Uterus (tissue), 4 donors: ENCODE measurements around the gene DDX39A. TPM values are rescaled to one million over a fixed set of nuclear protein-coding genes. Genes with fewer than 3 reads are reported as not detected.
"Not testable (repeated sequence)": the region's sequence is repeated elsewhere in the genome, so short reads cannot be mapped to it uniquely, and the experiment has no call there.

ENCODE experiments used
- DNase-seq, 2 donors: peaks; one replicate each; pipeline ENCODE4 v3.0.0-alpha.2; 2019 to 2020
- H3K27ac ChIP-seq, 2 donors: fragments of 200-600 bp; sonication (generic); 1 replicate in 1 of 2; 2 replicates in 1 of 2; pipeline ENCODE4 v1.5.1; 2016 to 2018
- H3K27me3 ChIP-seq, 2 donors: fragments of 200-600 bp; sonication (generic); one replicate each; pipeline ENCODE4 v1.5.1; 2018 to 2019; ENCODE audit warnings: control low read depth in 1 of 2
- H3K36me3 ChIP-seq, 2 donors: fragments of 200-600 bp; sonication (generic); one replicate each; pipeline ENCODE4 v1.5.1; 2019; ENCODE audit warnings: control low read depth in 1 of 2
- H3K4me1 ChIP-seq, 2 donors: fragments of 200-600 bp; sonication (generic); one replicate each; pipeline ENCODE4 v1.5.1; 2018 to 2019; ENCODE audit warnings: control low read depth in 1 of 2
- H3K4me3 ChIP-seq, 2 donors: fragments of 200-600 bp; sonication (generic); 1 replicate in 1 of 2; 2 replicates in 1 of 2; pipeline ENCODE4 v1.5.1; 2018 to 2019; ENCODE audit warnings: mild to moderate bottlenecking in 1 of 2
- H3K9me3 ChIP-seq, 2 donors: fragments of 200-600 bp; sonication (generic); one replicate each; pipeline ENCODE4 v1.5.1; 2019; ENCODE audit warnings: control low read depth in 1 of 2
- POLR2A ChIP-seq, 2 donors: fragments of 450-650 bp; IDR thresholded peaks; one replicate each; pipeline ENCODE4 v1.6.1; 2016; ENCODE audit warnings: antibody characterized with exemption in 2 of 2, mild to moderate bottlenecking in 1 of 2, moderate library complexity in 1 of 2
- intact Hi-C: fragments of 100-400 bp; cut with DNase I; formaldehyde crosslinking; loops from one replicate; pipeline ENCODE4 v1.15.1; 2023; ENCODE audit warnings: low total_unique reads
- total RNA-seq, 4 donors: library from RNA; depleted of rRNA in 3 of 4; stranded (reverse); fragments of >200 nt in 3 of 4; gene quantifications; one replicate each; pipeline versions ENCODE4 v1.1.0 to v1.2.4, GENCODE V29; 2014 to 2023
- TF ChIP-seq, protein P1 (sequence below), 4 experiments: fragments of 200-600 bp in 2 of 4; fragments of 450-650 bp in 2 of 4; sonication (generic) in 2 of 4; IDR thresholded peaks; one replicate each; pipeline ENCODE4 v1.5.1; 2016 to 2019; ENCODE audit warnings: antibody characterized with exemption in 4 of 4, mild to moderate bottlenecking in 2 of 4, moderate library complexity in 1 of 4
- donor health status: DM: yes; HTN: yes; CAD: no.

The DDX39A gene
- 10 to 100 TPM; 41.3 to 91.2 (median 52.8) TPM for total RNA-seq

DNA sequence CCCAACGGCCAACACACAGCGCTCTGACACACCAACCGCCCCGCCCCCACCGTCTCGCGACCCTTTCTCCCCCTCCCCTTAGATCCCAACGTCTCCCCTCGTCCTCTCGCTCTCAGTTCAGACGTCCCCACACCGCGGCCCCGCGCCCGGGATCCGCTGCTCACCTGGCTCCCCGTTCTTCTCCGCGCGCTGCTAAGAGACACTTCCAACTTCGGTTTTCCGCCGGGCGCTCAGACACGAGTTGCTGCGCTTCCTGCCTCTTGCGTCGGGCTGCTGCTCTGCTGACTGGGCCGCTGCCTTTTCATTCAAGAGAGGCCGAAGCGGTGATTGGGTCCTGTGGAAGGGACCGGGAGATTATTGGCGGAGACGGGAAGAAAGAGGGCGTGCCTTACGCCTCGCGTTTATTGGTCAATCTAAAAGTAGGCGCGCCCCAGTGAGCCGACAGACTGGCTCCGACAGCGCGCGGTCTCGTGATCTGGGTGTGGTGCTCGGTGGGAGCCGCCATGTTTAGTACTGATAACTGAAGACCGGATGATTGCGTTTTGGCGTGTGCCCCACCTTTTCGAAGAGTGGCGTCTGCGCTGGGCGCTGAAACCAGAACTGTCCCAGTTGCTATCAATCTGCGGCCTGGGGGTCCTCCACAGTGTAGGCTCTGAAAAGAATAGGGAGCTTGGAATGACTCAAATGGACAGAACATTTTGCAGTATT lies at the start of gene DDX39A:
Gene DDX39A, minus strand, starts transcription at position 236 of the 708 bp plus-strand sequence. CDS start 6,121 bp downstream, outside the sequence.
- TF ChIP-seq, protein P1, sequence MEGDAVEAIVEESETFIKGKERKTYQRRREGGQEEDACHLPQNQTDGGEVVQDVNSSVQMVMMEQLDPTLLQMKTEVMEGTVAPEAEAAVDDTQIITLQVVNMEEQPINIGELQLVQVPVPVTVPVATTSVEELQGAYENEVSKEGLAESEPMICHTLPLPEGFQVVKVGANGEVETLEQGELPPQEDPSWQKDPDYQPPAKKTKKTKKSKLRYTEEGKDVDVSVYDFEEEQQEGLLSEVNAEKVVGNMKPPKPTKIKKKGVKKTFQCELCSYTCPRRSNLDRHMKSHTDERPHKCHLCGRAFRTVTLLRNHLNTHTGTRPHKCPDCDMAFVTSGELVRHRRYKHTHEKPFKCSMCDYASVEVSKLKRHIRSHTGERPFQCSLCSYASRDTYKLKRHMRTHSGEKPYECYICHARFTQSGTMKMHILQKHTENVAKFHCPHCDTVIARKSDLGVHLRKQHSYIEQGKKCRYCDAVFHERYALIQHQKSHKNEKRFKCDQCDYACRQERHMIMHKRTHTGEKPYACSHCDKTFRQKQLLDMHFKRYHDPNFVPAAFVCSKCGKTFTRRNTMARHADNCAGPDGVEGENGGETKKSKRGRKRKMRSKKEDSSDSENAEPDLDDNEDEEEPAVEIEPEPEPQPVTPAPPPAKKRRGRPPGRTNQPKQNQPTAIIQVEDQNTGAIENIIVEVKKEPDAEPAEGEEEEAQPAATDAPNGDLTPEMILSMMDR (IDR thresholded peaks at IDR 0.05) = peak in 2 of 4 experiments; percentile 14 to 32
- TF ChIP-seq POLR2A (IDR thresholded peaks at IDR 0.05) = peak; percentile 21 to 74
- peak; percentile 97 to 99 for DNase-seq
- H3K27ac ChIP-seq = peak within 1 kb of the TSS; percentile 93 to 97
- no peaks in the 10 kb centered on the region for H3K27me3 ChIP-seq
- H3K36me3 ChIP-seq = no peaks in the 10 kb centered on the region
- intact Hi-C loops = no loop called here
- no peaks in the 10 kb centered on the region for H3K9me3 ChIP-seq
- H3K4me3 ChIP-seq = peak within 1 kb of the TSS; percentile 89 to 99
- H3K4me1 ChIP-seq = peaks cover 3 to 12% of the 10 kb centered on the region in 2 donors

DNA sequence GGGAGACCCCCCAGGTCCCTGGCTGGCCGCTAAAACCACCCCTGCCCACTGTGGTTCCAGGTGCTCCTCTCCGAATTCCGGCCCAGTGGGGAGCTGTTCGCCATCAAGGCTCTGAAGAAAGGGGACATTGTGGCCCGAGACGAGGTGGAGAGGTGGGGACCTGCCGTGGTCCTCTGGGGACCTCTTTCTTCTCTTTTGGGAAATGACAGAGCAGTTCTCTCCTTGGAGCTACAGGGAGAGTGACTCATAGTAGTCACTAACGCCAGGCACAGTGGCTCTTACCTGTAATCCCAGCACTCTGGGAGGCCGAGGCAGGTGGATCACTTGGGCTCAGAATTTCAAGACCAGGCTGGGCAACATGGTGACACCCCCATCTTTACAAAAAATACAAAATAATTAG lies 48.7 kb upstream of the DDX39A start:
- TF ChIP-seq, protein P1 (IDR thresholded peaks at IDR 0.05) = no peak
- TF ChIP-seq POLR2A (IDR thresholded peaks at IDR 0.05) = no peak
- no peak for DNase-seq
- Histone ChIP-seq H3K4me3 (no peak overlapping the region), H3K27me3 (peaks cover 0 to 3% of the 10 kb centered on the region in 2 donors), H3K9me3 (no peaks in the 10 kb centered on the region), H3K27ac (no peak overlapping the region), H3K4me1 (peaks cover 0 to 8% of the 10 kb centered on the region in 2 donors), H3K36me3 (no peaks in the 10 kb centered on the region)
- intact Hi-C loops = no loop called here

DNA sequence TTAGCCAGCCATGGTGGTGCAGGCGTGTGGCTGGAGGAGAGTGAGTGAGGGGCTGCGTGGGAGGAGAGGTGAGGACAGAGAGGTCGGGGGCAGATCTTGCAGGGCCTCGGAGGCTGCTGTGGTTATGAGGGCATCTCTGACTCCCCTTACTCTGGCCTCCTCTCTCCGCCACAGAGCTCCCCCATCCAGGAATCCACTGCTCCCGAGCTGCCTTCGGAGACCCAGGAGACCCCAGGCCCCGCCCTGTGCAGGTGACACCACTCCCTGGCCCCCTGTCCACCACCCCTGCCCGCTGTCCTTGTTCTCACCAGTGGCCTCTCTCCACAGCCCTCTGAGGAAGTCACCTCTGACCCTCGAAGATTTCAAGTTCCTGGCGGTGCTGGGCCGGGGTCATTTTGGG lies 48.2 kb upstream of the DDX39A start:
- Histone ChIP-seq H3K36me3 (no peaks in the 10 kb centered on the region), H3K4me1 (peaks cover 0 to 5% of the 10 kb centered on the region in 2 donors), H3K4me3 (no peak overlapping the region), H3K27ac (no peak overlapping the region), H3K27me3 (peaks cover 0 to under 1% of the 10 kb centered on the region in 2 donors), H3K9me3 (no peaks in the 10 kb centered on the region)
- no peak for DNase-seq
- no peak for TF ChIP-seq POLR2A (IDR thresholded peaks at IDR 0.05)
- TF ChIP-seq, protein P1 (IDR thresholded peaks at IDR 0.05) = no peak
- intact Hi-C loops = no loop called here

DNA sequence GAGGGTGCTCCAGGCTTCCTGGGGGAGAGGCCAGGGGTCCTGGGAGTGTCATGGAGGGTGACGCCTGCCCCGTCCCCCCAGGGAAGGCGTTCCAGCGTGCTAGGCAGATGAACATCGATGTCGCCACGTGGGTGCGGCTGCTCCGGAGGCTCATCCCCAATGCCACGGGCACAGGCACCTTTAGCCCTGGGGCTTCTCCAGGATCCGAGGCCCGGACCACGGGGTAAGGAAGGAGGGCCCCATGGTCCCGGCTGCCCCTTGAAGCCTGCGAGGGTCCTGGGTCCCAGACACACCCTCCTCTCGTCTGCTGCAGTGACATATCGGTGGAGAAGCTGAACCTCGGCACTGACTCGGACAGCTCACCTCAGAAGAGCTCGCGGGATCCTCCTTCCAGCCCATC lies 44.6 kb upstream of the DDX39A start:
- no peaks in the 10 kb centered on the region for H3K9me3 ChIP-seq
- H3K36me3 ChIP-seq = no peaks in the 10 kb centered on the region
- no peak overlapping the region for H3K4me3 ChIP-seq
- no peaks in the 10 kb centered on the region for H3K4me1 ChIP-seq
- TF ChIP-seq, protein P1 (IDR thresholded peaks at IDR 0.05) = no peak
- no peak for TF ChIP-seq POLR2A (IDR thresholded peaks at IDR 0.05)
- DNase-seq = no peak
- intact Hi-C loops = no loop called here
- no peaks in the 10 kb centered on the region for H3K27me3 ChIP-seq
- no peak overlapping the region for H3K27ac ChIP-seq

DNA sequence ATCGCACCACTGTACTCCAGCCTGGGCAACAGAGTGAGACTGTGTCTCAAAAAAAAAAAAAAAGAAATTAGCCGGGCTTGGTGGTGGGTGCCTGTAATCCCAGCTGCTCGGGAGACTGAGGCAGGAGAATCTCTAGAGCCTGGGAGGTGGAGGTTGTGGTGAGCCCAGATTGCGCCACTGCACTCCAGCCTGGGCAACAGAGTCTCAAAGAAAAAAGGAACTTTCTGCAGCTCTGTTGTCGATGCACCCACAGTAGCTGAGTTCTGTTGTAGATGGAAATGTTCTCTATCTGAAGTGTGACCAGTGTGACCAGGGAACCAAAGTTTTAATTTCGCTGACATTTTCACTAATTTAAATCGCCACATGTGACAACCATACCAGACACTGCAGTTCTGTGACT lies 43.3 kb upstream of the DDX39A start:
- H3K27ac ChIP-seq, H3K9me3 ChIP-seq, H3K36me3 ChIP-seq, intact Hi-C loops, H3K4me1 ChIP-seq, DNase-seq, H3K27me3 ChIP-seq, H3K4me3 ChIP-seq: not testable (repeated sequence)
